Measurements from ENCODE around the gene AIFM3. TPM values are rescaled to one million over a fixed set of nuclear protein-coding genes. Genes with fewer than 3 reads are reported as not detected.
A peak's percentile ranks its signal among the peaks of the same experiment; 100 is the strongest.

AIFM3 gene
- total and polyA plus RNA-seq, 2 of the 13 experiments (the other 11 are each of a cell fraction or from before 2014, with no cell fraction given) = 9.0 to 15.3 TPM

GRCh38 chr22:20956258-20957101 is 10.6 kb upstream of the AIFM3 start (continued):
- TF ChIP-seq MIXL1 (CRISPR knock-in tag; IDR thresholded peaks at IDR 0.05) (no peak), ZNF101 (CRISPR knock-in tag; IDR thresholded peaks at IDR 0.05; ENCODE audit: borderline replicate concordance, low read depth) (no peak), SRF (IDR thresholded peaks at IDR 0.05; ENCODE audit: low read depth, low read length) (no peak), ZNF557 (CRISPR knock-in tag; IDR thresholded peaks at IDR 0.05) (peak; percentile 84; the same call in 1 of the 2 replicates), HOXD1 (CRISPR knock-in tag; IDR thresholded peaks at IDR 0.05) (no peak), KDM4B (CRISPR knock-in tag; IDR thresholded peaks at IDR 0.05) (no peak), IKZF4 (CRISPR knock-in tag; IDR thresholded peaks at IDR 0.05; ENCODE audit: borderline replicate concordance, low read depth, not compliant biosample characterization) (no peak), WIZ (CRISPR knock-in tag; IDR thresholded peaks at IDR 0.05) (no peak), ZNF512 (CRISPR knock-in tag; IDR thresholded peaks at IDR 0.05) (no peak), ZNF263 (CRISPR knock-in tag; IDR thresholded peaks at IDR 0.05) (0 out of 2 replicates have a peak, but pooled peaks have one; percentile 7), ZNF788 (CRISPR knock-in tag; IDR thresholded peaks at IDR 0.05; ENCODE audit: borderline replicate concordance) (0 out of 2 replicates have a peak, but pooled peaks have one; percentile 15), ZNF704 (CRISPR knock-in tag; IDR thresholded peaks at IDR 0.05; ENCODE audit: borderline replicate concordance) (no peak), SMAD3 (CRISPR knock-in tag; IDR thresholded peaks at IDR 0.05) (0 out of 2 replicates have a peak, but pooled peaks have one; percentile 34), MZF1 (CRISPR knock-in tag; IDR thresholded peaks at IDR 0.05; ENCODE audit: borderline replicate concordance) (no peak), SRY (CRISPR knock-in tag; IDR thresholded peaks at IDR 0.05) (no peak), ZNF792 (CRISPR knock-in tag; IDR thresholded peaks at IDR 0.05) (no peak), HNF4A (CRISPR knock-in tag; IDR thresholded peaks at IDR 0.05) (peak; percentile 34; the same call in 1 of the 2 replicates), NFKB2 (CRISPR knock-in tag; IDR thresholded peaks at IDR 0.05; ENCODE audit: borderline replicate concordance) (no peak), EZH2 (conservative IDR thresholded peaks at IDR 0.05; ENCODE audit: low read depth, low read length) (no peak), LCORL (IDR thresholded peaks at IDR 0.05) (no peak), LCORL (CRISPR knock-in tag; IDR thresholded peaks at IDR 0.05) (no peak), HOXA5 (CRISPR knock-in tag; IDR thresholded peaks at IDR 0.05) (no peak), ZNF281 (CRISPR knock-in tag; IDR thresholded peaks at IDR 0.05; ENCODE audit: borderline replicate concordance) (no peak), KLF15 (CRISPR knock-in tag; IDR thresholded peaks at IDR 0.05; ENCODE audit: borderline replicate concordance) (no peak), RBM22 (optimal IDR thresholded peaks at IDR 0.05; ENCODE audit: low read length) (peak; percentile 71), PHF21A (CRISPR knock-in tag; IDR thresholded peaks at IDR 0.05) (no peak; the same call in 1 of the 2 replicates)
